Loucy (cell line): ENCODE measurements around the gene MAML2.

Experiments used
- H2AFZ ChIP-seq: fragments of 200-600 bp; sonication (generic); 2 replicates; pipeline ENCODE4 v1.6.0; 2016; ENCODE audit warnings: antibody characterized with exemption, mild to moderate bottlenecking, low read length, moderate library complexity
- H3F3A ChIP-seq: fragments of 200-600 bp; 2 replicates; pipeline ENCODE4 v1.6.0; 2016; ENCODE audit warnings: antibody characterized with exemption, low read depth, mild to moderate bottlenecking
- H3K27me3 ChIP-seq: fragments of 200-600 bp; sonication (generic); 2 replicates; pipeline ENCODE4 v1.6.1; 2014; ENCODE audit warnings: low read length, mild to moderate bottlenecking; ENCODE audit not compliant: insufficient read depth, poor library complexity, severe bottlenecking
- H3K36me3 ChIP-seq: fragments of 200-600 bp; sonication (generic); 2 replicates; pipeline ENCODE4 v1.6.1; 2016; ENCODE audit warnings: low read length; ENCODE audit not compliant: insufficient read depth
- H3K4me1 ChIP-seq: fragments of 200-600 bp; sonication (generic); 2 replicates; pipeline ENCODE4 v1.5.1; 2014; ENCODE audit warnings: low read length, mild to moderate bottlenecking; ENCODE audit not compliant: insufficient read depth, poor library complexity, severe bottlenecking
- H3K4me2 ChIP-seq: fragments of 200-600 bp; sonication (generic); 2 replicates; pipeline ENCODE4 v1.6.0; 2014; ENCODE audit warnings: antibody characterized with exemption, low read length, low read depth, mild to moderate bottlenecking; ENCODE audit not compliant: poor library complexity, severe bottlenecking
- H3K4me3 ChIP-seq: fragments of 200-600 bp; sonication (generic); 2 replicates; pipeline ENCODE4 v1.5.1; 2014; ENCODE audit warnings: low read length, mild to moderate bottlenecking, mixed read lengths; ENCODE audit not compliant: poor library complexity, severe bottlenecking
- H3K79me2 ChIP-seq: fragments of 200-600 bp; sonication (generic); 2 replicates; pipeline ENCODE4 v1.6.1; 2014; ENCODE audit warnings: low read length; ENCODE audit not compliant: insufficient read depth
- H3K9ac ChIP-seq: fragments of 200-600 bp; sonication (generic); 2 replicates; pipeline ENCODE4 v1.6.0; 2014; ENCODE audit warnings: mild to moderate bottlenecking, low read depth, low read length, moderate library complexity; ENCODE audit not compliant: poor library complexity, severe bottlenecking
- H3K9me2 ChIP-seq: fragments of 200-600 bp; sonication (generic); replicated peaks from 2 replicates; pipeline ENCODE4 v1.6.1; 2016; ENCODE audit warnings: low read depth, low read length, mixed read lengths
- H3K9me3 ChIP-seq: fragments of 200-600 bp; sonication (generic); 2 replicates; pipeline ENCODE4 v1.6.1; 2014; ENCODE audit warnings: mild to moderate bottlenecking, antibody characterized with exemption, low read length, low read depth; ENCODE audit not compliant: insufficient read depth
- H4K20me1 ChIP-seq: fragments of 200-600 bp; sonication (generic); 2 replicates; pipeline ENCODE4 v1.6.0; 2014; ENCODE audit warnings: antibody characterized with exemption, low read length, mild to moderate bottlenecking; ENCODE audit not compliant: insufficient read depth, poor library complexity, severe bottlenecking
- EZH2phosphoT487 ChIP-seq: fragments of 200-600 bp; IDR thresholded peaks from 2 replicates; pipeline ENCODE4 v1.6.1; 2018; ENCODE audit warnings: antibody characterized with exemption, mild to moderate bottlenecking, moderate library complexity, borderline replicate concordance
- TF ChIP-seq, protein P1 (sequence below): fragments of 200-600 bp; sonication (generic); conservative IDR thresholded peaks from 2 replicates; pipeline ENCODE4 v1.5.1; 2014; ENCODE audit warnings: mild to moderate bottlenecking, antibody characterized with exemption, low read length

MAML2 gene

DNA sequence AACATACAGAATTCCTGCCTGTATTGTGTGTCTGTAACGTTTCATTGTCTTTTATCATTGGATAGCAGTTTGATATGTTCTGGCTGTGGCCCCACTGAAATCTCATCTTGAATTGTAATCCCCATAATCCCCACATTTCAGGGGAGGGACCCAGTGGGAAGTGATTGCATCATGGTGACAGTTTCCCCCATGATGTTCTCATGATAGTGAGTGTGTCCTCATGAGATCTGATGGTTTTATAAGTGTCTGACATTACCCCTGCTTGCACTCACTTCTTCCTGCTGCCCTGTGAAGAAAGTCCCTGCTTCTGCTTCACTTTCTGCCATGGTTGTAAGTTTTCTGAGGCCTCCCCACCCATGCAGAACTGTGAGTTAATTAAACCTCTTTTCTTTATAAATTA lies 399.4 kb downstream of the MAML2 start:
- Histone ChIP-seq H3K9me3 (peaks cover 10% of the 10 kb centered on the region; the same call in 1 of the 2 replicates), H2AFZ (no peak overlapping the region), H3K4me3 (no peak overlapping the region), H3K36me3 (no peaks in the 10 kb centered on the region), H3K4me2 (no peak overlapping the region), H3F3A (no peaks in the 10 kb centered on the region), H4K20me1 (no peaks in the 10 kb centered on the region), H3K4me1 (no peaks in the 10 kb centered on the region), H3K9ac (no peak overlapping the region), H3K79me2 (no peaks in the 10 kb centered on the region), H3K27me3 (no peaks in the 10 kb centered on the region), H3K9me2 (no peaks in the 10 kb centered on the region)
- TF ChIP-seq EZH2phosphoT487 = no peak
- TF ChIP-seq, protein P1, sequence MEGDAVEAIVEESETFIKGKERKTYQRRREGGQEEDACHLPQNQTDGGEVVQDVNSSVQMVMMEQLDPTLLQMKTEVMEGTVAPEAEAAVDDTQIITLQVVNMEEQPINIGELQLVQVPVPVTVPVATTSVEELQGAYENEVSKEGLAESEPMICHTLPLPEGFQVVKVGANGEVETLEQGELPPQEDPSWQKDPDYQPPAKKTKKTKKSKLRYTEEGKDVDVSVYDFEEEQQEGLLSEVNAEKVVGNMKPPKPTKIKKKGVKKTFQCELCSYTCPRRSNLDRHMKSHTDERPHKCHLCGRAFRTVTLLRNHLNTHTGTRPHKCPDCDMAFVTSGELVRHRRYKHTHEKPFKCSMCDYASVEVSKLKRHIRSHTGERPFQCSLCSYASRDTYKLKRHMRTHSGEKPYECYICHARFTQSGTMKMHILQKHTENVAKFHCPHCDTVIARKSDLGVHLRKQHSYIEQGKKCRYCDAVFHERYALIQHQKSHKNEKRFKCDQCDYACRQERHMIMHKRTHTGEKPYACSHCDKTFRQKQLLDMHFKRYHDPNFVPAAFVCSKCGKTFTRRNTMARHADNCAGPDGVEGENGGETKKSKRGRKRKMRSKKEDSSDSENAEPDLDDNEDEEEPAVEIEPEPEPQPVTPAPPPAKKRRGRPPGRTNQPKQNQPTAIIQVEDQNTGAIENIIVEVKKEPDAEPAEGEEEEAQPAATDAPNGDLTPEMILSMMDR = no peak

DNA sequence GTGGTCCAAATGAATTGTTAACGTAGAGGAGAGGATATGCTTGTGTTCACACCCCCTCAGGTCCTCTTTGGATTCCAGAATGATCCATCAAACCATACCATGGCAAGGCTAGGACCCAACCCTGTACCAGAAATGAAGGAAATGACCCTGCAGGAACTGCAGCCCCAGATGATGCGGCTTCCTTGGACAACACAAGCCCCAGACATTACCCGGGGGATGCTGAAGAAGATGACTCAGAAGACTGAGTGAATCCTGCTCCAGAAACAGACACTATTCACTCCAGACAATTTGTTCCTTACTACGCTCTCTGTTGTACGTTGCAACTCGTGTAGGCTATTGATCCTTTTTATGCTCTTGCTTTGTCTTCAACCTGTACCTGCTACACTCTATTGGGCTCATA lies 403.9 kb downstream of the MAML2 start:
- H3K4me3 ChIP-seq = no peak overlapping the region
- no peaks in the 10 kb centered on the region for H3K27me3 ChIP-seq
- H4K20me1 ChIP-seq = no peaks in the 10 kb centered on the region
- H3K9me3 ChIP-seq = 0 out of 2 replicates have a peak, but pooled peaks cover 3% of the 10 kb centered on the region
- H3K9ac ChIP-seq = no peak overlapping the region
- H3K9me2 ChIP-seq = no peaks in the 10 kb centered on the region
- no peaks in the 10 kb centered on the region for H3F3A ChIP-seq
- H3K4me2 ChIP-seq = no peak overlapping the region
- no peak overlapping the region for H2AFZ ChIP-seq
- no peak for TF ChIP-seq EZH2phosphoT487
- TF ChIP-seq, protein P1 = no peak
- no peaks in the 10 kb centered on the region for H3K79me2 ChIP-seq
- H3K36me3 ChIP-seq = no peaks in the 10 kb centered on the region
- no peaks in the 10 kb centered on the region for H3K4me1 ChIP-seq

DNA sequence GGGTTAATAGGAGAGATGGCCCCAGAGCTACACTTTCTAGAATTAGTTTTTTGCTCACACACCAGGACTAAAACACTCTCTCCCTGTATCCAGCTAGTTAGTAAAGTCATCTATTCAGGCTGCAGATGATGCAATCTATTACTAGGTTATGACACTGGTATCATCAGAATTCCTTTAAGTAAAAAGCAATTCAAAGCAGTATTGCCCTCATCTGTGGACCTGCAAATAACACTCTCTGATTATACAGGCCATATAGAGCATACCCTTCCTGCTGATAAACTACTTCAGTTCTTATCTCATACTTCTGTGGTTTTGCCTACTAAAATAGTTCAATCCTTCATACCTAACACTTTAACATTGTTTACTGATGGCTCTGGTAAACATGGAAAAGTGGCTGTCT lies 405.6 kb downstream of the MAML2 start:
- H4K20me1 ChIP-seq = no peaks in the 10 kb centered on the region
- no peak for TF ChIP-seq EZH2phosphoT487
- TF ChIP-seq, protein P1 = no peak

More for the DNA sequence above, 405.6 kb downstream of the MAML2 start:
- Histone ChIP-seq H3K4me3 (no peak overlapping the region), H3K9me2 (no peaks in the 10 kb centered on the region), H3K79me2 (no peaks in the 10 kb centered on the region), H2AFZ (no peak overlapping the region), H3K27me3 (no peaks in the 10 kb centered on the region), H3K36me3 (no peaks in the 10 kb centered on the region), H3F3A (no peaks in the 10 kb centered on the region), H3K4me1 (no peaks in the 10 kb centered on the region), H3K9ac (no peak overlapping the region), H3K4me2 (no peak overlapping the region), H3K9me3 (no peaks in the 10 kb centered on the region)
